Skeletal muscle satellite cell (primary cell): ENCODE results near the gene RNF114.
A peak's percentile ranks its signal among the peaks of the same experiment; 100 is the strongest.
"Not testable (repeated sequence)": the region's sequence is repeated elsewhere in the genome, so short reads cannot be mapped to it uniquely, and the experiment has no call there.

Source experiments
- H3K27me3 ChIP-seq: 2 replicates; pipeline ENCODE4 v1.7.0; 2013; ENCODE audit warnings: low read length; ENCODE audit not compliant: control insufficient read depth, insufficient read depth
- H3K36me3 ChIP-seq: 2 replicates; pipeline ENCODE4 v1.7.0; 2013; ENCODE audit warnings: mild to moderate bottlenecking, control low read depth, low read length; ENCODE audit not compliant: insufficient read depth
- H3K4me1 ChIP-seq: 2 replicates; pipeline ENCODE4 v1.7.0; 2013; ENCODE audit warnings: low read length; ENCODE audit not compliant: control insufficient read depth, insufficient read depth
- H3K4me2 ChIP-seq: 2 replicates; pipeline ENCODE4 v1.7.0; 2013; ENCODE audit warnings: mild to moderate bottlenecking, low read length
- H3K4me3 ChIP-seq: 2 replicates; pipeline ENCODE4 v1.7.0; 2013; ENCODE audit warnings: low read length
- H3K9ac ChIP-seq: 2 replicates; pipeline ENCODE4 v1.7.0; 2013; ENCODE audit warnings: mild to moderate bottlenecking, low read depth, low read length, moderate library complexity
- H3K9me3 ChIP-seq: replicated peaks from 2 replicates; pipeline ENCODE4 v1.7.0; 2013; ENCODE audit warnings: mild to moderate bottlenecking, control low read depth, low read length

Gene RNF114

DNA sequence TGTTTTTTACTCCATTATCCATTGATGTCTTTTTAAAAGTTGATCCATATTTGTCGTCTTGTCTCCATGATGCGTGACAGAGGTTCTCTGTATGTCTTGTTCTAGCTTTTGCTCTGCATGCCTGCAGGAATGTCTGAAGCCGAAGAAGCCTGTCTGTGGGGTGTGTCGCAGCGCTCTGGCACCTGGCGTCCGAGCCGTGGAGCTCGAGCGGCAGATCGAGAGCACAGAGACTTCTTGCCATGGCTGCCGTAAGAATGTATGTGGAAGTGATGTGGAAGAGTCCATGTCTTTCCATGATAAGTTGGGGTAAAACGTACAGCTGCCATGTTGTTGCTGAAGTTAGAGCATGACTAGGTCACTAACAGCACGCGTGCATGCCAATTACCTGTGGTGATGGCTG is 5.3 kb downstream of the RNF114 start:
- no peak overlapping the region for H3K4me2 ChIP-seq
- H3K27me3 ChIP-seq: no peaks in the 10 kb centered on the region
- peaks cover 41% of the 10 kb centered on the region for H3K36me3 ChIP-seq
- H3K9me3 ChIP-seq: no peaks in the 10 kb centered on the region
- no peak overlapping the region for H3K9ac ChIP-seq
- no peak overlapping the region for H3K4me3 ChIP-seq
- peaks cover 21% of the 10 kb centered on the region for H3K4me1 ChIP-seq

DNA sequence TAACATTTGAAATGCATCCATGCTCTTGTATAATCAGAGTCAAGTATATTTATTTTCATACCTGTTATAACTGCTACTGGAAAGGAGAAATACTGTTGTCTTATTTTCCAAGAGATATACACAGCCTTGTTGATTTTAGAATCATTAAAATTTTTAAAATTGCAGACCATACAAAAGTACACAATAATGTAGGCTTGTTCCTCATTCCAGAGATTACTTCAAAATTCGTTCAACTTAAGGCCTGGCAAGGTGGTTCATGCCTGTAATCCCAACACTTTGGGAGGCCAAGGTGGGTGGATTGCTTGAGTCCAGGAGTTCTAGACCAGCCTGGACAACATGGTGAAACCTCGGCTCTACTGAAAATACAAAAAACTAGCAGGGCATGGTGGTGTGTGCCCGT is 6.1 kb downstream of the RNF114 start:
- H3K27me3 ChIP-seq: no peaks in the 10 kb centered on the region
- peaks cover 45% of the 10 kb centered on the region for H3K36me3 ChIP-seq
- H3K9me3 ChIP-seq: no peaks in the 10 kb centered on the region
- no peak overlapping the region for H3K9ac ChIP-seq
- no peak overlapping the region for H3K4me3 ChIP-seq
- no peak overlapping the region for H3K4me2 ChIP-seq
- peaks cover 17% of the 10 kb centered on the region for H3K4me1 ChIP-seq

DNA sequence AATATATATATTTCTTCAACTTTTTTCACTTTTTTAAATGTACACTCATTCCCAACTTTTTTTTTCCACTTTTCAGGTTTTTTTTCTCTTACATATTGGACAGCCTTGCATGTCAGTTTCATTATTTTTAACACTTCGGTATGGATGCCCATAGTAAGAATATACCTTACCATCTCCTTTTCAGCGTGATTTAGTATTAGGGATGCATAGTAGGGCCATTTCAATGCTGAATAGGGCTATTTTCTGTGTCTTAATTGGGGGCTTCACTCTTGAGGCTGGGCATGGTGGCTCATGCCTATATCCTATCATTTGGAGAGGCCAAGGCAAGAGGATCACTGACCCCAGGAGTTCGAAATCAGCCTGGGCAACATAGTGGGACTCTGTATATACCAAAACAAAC is 6.7 kb downstream of the RNF114 start:
- H3K4me3 ChIP-seq: no peak overlapping the region
- H3K27me3 ChIP-seq: no peaks in the 10 kb centered on the region
- H3K4me2 ChIP-seq: no peak overlapping the region
- H3K36me3 ChIP-seq: peaks cover 48% of the 10 kb centered on the region
- H3K9me3 ChIP-seq: no peaks in the 10 kb centered on the region
- no peak overlapping the region for H3K9ac ChIP-seq
- H3K4me1 ChIP-seq: peaks cover 11% of the 10 kb centered on the region

DNA sequence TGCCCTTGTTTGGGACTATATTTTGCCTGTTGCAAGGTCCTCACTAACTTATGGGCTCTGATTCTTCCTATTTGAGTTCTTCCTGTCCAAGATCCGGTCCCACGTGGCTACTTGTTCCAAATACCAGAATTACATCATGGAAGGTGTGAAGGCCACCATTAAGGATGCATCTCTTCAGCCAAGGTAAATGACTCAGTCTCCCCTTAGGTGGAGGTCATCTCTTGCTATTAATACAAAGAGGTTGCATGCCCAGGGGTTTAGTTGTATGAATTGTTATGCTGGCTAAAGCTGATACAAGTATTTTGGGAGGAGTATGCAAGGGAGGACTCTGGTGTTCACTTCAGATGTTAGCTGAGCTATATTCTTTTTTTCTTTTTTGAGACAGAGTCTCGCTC is 9.1 kb downstream of the RNF114 start:
- no peak overlapping the region for H3K9ac ChIP-seq
- H3K36me3 ChIP-seq: peaks cover 58% of the 10 kb centered on the region
- H3K27me3 ChIP-seq: no peaks in the 10 kb centered on the region
- peaks cover 19% of the 10 kb centered on the region for H3K4me1 ChIP-seq
- H3K4me3 ChIP-seq: no peak overlapping the region
- H3K9me3 ChIP-seq: no peaks in the 10 kb centered on the region
- H3K4me2 ChIP-seq: no peak overlapping the region

DNA sequence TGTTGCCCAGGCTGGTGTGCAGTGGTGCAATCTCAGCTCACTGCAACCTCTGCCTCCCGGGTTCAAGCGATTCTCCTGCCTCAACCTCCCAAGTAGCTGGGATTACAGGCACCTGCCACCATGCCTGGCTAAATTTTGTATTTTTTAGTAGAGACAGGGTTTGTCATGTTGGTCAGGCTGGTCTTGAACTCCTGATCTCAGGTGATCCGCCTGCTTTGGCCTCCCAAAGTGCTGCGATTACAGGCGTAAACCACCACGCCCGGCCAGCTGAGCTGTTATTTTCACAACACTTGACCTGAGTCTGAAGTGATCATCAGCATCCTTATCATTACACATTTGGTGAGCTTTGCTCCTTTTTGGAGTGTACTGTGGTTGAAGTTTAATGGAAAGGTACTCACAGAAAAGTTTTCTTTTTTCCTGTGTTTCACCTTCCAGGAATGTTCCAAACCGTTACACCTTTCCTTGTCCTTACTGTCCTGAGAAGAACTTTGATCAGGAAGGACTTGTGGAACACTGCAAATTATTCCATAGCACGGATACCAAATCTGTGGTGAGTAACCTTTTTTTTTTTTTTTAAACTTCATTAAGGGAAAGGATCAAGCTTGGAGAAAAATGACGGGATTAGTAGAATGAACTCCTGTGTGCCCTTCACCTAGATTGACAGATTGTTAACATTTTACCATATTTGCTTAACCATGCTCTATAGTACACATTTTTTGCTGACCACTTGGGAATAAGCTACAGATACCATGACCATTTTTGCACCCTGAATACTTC is 9.7 kb downstream of the RNF114 start:
- Histone ChIP-seq H3K4me2 (no peak overlapping the region), H3K27me3 (no peaks in the 10 kb centered on the region), H3K4me1 (peaks cover 25% of the 10 kb centered on the region), H3K9me3 (no peaks in the 10 kb centered on the region), H3K4me3 (no peak overlapping the region), H3K9ac (no peak overlapping the region), H3K36me3 (peaks cover 63% of the 10 kb centered on the region)

DNA sequence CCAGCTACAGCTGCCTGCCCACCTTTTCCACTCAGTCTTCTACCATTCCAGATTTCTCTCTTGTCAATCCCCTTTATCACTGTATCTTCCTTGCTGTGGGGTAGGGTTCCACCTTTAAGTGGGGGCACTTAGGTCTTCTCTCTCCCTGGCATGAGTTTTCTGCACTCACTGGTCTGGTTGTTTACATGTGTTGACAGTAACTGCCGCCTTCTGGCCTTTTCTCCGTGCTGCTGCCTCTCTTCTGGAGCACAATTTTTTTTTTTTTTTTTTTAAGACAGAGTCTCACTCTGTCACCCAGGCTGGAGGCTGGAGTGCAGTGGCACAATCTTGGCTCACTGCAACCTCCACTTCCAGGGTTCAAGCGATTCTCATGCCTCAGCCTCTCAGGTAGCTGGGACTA is 12.0 kb downstream of the RNF114 start:
- no peaks in the 10 kb centered on the region for H3K27me3 ChIP-seq
- no peak overlapping the region for H3K4me3 ChIP-seq
- no peak overlapping the region for H3K4me2 ChIP-seq
- H3K9me3 ChIP-seq: no peaks in the 10 kb centered on the region
- peak overlapping the region; percentile 50 for H3K9ac ChIP-seq
- H3K4me1 ChIP-seq: peaks cover 39% of the 10 kb centered on the region
- H3K36me3 ChIP-seq: peaks cover 63% of the 10 kb centered on the region

DNA sequence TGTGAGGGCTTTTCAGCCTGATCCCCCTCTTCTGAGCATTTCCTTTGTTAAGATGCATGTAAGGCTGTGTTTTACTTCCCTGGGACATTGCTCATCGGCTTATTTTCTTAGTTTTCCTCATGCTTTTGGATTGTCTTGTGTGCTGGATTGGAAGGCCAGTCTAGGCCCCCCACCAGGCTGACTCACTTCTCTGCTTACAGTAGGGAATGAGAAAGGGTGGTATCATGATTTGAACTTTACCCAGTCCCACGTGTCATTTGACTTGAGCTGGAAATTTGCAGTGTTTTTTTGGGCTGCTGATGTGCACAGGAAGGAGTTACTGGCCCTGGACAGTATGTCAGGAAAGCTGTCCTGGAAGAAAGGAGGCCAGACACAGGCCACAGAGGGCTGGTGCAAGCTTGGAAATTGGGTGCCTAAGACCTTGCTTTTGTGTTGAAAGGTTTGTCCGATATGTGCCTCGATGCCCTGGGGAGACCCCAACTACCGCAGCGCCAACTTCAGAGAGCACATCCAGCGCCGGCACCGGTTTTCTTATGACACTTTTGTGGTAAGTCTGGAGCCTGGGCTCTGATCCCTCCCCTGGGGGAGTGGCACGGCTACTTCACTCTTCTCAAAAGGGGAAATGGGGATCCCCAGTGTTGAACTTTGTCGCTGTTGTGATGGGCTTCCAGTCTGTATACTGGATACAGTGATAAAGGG is 12.8 kb downstream of the RNF114 start:
- peaks cover 69% of the 10 kb centered on the region for H3K36me3 ChIP-seq
- H3K9ac ChIP-seq: peak overlapping the region; percentile 50
- no peaks in the 10 kb centered on the region for H3K9me3 ChIP-seq
- peak overlapping the region; percentile 40 for H3K4me2 ChIP-seq
- peaks cover 39% of the 10 kb centered on the region for H3K4me1 ChIP-seq
- H3K4me3 ChIP-seq: no peak overlapping the region
- no peaks in the 10 kb centered on the region for H3K27me3 ChIP-seq

DNA sequence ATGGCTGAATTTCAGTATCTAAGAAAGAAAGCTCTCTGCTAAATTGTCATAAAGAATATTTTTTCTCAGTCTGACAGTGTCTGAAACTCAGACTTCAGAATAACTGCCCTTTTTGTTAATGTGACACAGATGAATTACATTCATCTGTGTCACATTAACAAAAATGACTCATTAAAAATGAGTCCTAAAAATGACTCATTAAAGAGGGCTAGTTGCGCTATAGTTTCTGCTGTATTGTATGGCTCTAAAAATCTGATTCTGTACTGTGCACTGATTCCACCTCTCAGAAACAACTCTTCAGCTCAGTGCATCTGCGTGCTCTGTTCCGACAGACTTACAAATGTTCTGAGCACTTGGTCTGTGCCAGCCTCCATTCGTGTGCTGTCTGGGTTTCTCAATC is 15.0 kb downstream of the RNF114 start:
- Histone ChIP-seq H3K4me2 (peak overlapping the region; percentile 32), H3K9ac (peak overlapping the region; percentile 12), H3K4me3 (no peak overlapping the region), H3K4me1 (peaks cover 39% of the 10 kb centered on the region), H3K36me3 (peaks cover 64% of the 10 kb centered on the region), H3K9me3 (no peaks in the 10 kb centered on the region), H3K27me3 (no peaks in the 10 kb centered on the region)

DNA sequence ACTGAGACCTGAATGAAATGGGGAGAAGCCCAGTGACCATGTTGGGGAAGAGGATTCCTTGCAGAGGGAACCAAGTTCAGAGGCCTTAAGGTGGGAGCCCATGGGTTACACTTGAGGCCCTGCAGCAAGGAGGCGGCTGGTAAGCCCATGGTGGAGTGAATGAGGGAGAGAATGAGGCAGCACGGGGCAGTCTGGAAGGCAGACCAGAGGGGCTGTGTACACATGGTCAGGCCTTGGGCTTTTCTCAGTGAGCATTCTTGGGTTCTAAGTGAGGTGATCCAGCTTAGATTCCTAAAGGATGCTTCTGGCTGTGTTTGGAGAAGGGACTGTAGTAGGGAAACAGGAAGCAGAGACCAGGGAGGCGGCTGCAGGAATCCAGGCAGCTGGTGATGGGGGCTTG is 19.0 kb downstream of the RNF114 start:
- Histone ChIP-seq H3K36me3 (peaks cover 51% of the 10 kb centered on the region), H3K4me2 (no peak overlapping the region), H3K4me1 (peaks cover 21% of the 10 kb centered on the region), H3K9me3 (no peaks in the 10 kb centered on the region), H3K9ac (no peak overlapping the region), H3K27me3 (no peaks in the 10 kb centered on the region), H3K4me3 (no peak overlapping the region)

DNA sequence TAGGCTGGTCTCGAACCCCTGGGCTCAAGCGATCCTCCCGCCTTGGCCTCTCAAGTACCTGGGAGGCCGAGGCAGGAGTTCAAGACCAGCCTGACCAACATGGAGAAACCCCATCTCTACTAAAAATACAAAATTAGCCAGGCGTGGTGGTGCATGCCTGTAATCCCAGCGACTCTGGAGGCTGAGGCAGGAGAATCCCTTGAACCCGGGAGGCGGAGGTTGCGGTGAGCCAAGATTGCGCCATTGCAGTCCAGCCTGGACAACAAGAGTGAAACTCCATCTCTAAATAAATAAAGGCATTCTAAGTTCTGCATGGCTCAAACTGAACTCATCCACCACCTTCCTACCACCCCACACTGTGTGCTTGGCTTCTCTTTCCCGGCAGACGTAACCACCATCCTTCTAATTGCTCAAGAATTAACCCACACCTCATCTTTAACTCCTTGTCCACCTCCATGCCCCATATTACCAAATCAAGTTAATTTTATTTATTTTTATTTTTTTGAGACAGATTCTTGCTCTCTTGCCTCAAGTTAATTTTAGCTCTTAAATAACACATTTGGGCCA is 19.7 kb downstream of the RNF114 start:
- not testable (repeated sequence) for H3K4me3 ChIP-seq, H3K9ac ChIP-seq, H3K4me2 ChIP-seq, H3K27me3 ChIP-seq, H3K9me3 ChIP-seq
- Histone ChIP-seq H3K4me1 (peaks cover 13% of the 10 kb centered on the region), H3K36me3 (peaks cover 44% of the 10 kb centered on the region)

DNA sequence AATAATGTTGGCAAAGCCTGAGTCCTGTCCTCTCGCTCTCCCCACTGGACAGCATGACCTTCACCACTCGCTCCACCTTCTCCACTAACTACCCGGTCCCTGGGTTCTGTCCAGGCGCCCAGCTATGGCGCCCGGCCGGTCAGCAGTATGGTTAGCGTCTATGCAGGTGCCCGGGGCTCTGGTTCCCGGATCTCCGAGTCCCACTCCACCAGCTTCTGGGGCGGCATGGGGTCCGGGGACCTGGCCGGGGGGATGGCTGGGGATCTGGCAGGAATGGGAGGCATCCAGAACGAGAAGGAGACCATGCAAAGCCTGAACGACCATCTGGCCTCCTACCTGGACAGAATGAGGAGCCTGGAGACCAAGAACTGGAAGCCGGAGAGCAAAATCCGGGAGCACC is 20.5 kb downstream of the RNF114 start:
- Histone ChIP-seq H3K36me3 (peaks cover 43% of the 10 kb centered on the region), H3K4me2 (no peak overlapping the region), H3K4me1 (peaks cover 7% of the 10 kb centered on the region), H3K4me3 (no peak overlapping the region), H3K9me3 (no peaks in the 10 kb centered on the region), H3K27me3 (no peaks in the 10 kb centered on the region), H3K9ac (no peak overlapping the region)
